Middle frontal gyrus (tissue), 1 donor: ENCODE data around the gene MORN5.
"Not testable (repeated sequence)": the region's sequence is repeated elsewhere in the genome, so short reads cannot be mapped to it uniquely, and the experiment has no call there.

ENCODE experiments used
- DNase-seq: peaks from one replicate; pipeline ENCODE4 v3.0.0-alpha.2; 2015; ENCODE audit warnings: low spot score; ENCODE audit errors: extremely low spot score

MORN5 gene

DNA sequence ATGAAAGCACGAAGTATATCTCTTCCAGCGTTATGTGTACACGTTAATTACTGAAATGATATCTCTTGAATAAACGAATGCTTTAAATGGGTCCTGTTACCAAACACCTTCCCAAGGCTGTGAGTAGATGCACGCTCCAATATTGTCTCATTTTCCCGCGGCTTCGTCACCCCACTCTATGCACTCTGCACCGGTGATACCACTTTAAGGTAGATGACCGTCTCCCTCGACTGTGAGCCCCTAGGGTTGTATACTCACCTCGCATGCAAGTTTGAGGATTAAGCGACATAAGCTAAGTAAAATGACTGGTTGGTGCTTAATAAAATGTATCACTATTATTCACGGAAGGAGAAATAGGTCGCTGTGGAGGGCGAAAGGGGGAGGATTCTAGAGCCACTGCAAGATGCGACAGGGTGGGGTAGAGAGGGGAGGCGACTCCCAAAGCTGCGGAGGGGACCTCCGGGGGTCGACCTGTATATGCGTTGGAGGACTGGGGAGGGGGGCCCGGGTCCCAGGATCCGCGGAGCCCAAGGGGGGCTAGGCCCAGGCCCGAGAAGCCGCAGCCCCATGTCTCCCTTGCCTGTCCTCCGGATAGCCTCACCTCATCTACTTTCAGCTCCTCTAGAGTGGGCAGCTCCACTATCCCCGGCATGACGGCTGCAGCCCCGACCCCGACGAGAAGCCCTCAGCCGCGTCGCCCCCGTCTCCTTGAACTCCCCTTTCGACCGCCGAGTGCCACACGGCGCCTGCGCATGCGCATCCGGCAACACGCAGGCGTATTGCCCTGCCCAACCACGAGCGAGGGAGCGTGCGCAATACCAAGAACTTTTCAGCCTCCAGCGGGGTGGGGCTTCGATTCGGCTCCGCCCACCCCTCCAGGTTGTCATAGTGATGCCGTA is at the start of gene MORN5, which contains the start of gene NDUFA8:
TSS of gene MORN5 (plus strand) at position 883 of the 899 bp plus-strand sequence. CDS start 65 bp downstream, outside the sequence.
TSS of gene NDUFA8 (minus strand) at position 754 of the 899 bp plus-strand sequence. CDS start at position 652, 102 bp downstream.
- DNase-seq, result peak; percentile 85

DNA sequence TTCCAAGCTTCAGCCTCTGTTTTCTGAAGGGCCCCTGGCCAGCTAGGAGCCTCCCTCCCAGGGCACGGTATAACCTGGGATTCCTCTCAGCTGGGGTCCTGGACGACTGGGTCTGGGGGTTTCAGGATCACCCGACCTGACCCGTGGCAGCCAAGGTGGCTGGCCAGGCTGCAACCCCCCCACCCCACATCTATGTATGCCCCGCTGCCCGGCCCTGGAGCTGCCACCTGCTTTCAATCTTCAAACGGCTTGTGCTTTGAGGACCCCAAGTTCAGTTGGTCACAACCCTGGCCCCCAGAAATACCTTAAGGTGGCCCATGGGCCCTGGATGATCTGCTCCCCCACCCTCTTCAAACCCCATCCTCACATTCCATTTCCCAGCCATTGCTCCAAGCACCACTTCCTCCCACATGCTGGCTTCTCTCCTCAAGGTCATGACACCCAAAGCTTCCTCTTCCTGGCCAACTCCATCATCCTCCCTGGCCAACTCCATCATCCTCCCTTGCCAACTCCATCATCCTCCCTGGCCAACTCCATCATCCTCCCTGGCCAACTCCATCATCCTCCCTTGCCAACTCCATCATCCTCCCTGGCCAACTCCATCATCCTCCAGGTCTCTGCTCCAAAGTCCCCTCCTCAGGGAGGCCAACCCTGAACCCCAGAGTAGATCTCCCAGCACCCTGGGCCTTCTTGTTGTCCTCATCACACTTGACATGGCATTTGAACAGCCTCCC is 49.4 kb upstream of the MORN5 start:
- no peak for DNase-seq

DNA sequence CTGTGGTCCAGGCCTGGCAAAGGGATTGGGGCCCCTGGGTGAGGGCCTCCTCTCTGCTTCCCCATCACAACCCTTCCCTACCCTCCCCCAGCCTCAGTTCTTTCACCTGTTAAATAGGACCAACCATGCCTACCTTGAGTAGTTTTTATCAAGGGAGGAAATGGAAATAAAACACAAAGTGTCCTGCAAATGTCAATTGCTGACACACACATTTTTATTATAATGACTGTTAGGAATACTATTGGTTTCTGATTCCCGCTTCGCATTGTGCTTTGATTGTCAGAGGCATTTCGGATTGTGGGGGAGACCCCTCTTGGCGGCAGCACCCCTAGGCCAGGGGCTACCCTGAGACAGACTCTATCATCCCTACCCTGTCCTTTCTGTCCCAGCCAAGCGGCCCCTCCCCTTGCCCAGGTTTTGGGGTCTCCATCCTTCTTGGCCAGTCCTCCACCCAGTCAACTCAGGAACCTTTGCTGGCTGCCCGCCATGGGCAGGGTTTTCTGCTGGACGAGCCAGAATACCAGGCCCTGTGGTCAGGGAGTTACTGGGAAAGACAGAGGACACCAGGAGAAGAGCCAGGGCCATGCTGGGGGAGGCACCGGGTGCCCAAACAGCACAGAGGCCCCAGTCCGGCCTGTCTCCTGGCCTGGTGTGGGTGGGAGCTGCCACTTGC is 48.2 kb upstream of the MORN5 start:
- no peak for DNase-seq

DNA sequence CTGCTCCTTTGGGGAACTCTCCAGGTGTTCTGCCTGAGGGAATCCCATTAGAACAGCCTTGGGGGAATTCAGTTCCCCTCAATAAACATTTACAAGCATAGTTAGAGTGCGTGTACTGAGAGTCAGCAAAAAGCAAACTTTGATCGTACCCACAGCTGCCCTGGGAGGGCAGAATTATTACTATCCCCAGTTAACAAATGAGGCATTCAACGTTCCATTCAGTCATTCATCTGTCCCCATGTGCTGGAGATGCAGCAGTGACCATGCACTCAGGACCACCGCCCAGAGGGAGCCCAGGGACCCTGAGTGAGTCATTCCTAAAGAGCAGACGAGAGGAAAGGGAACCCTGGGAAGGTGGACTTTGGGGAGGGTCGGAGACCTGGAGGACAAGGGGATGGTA is 47.5 kb upstream of the MORN5 start:
- DNase-seq, result no peak

DNA sequence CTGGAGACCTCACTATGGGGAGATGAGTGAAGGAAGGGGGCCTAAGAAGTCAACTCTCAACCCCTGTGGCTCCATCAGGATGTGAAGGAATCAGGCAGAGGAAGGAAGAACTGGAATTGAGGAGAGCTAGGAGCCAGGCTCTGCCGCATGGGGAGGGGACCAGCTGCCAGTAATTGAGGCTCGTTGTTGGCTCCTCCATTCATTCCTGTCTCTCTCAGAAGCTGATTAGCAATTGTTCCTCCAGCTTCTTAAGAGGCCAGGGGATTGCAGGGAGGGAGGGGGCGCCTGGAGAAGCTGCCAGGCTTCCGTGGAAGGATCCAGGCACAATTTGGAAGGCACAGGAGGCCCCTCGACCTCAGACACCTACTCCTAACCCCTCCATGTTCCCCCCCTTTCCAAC is 46.1 kb upstream of the MORN5 start:
- DNase-seq, result no peak

GRCh38 chr9:122115176-122116035 is 44.3 kb upstream of the MORN5 start:
- no peak for DNase-seq

DNA sequence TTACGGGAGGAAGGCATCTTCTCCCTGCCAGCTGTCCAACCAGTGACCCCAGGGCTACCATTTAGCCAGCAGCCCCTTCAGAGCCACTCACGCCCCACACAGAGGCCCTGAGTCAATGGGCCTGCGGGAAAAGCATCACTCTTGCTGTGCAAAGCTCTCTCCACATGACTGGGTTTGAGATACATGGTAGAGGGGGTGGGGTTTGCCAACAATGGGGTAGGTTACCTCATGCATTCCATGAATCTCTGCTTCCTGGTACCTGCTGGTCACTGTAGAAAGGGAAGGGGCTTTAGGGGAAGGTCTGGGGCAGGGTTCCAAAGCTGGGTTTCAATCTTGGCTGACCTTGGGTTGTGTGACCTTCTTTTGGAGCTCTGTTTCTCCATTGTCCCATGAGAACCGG is 43.7 kb upstream of the MORN5 start:
- DNase-seq, result no peak

DNA sequence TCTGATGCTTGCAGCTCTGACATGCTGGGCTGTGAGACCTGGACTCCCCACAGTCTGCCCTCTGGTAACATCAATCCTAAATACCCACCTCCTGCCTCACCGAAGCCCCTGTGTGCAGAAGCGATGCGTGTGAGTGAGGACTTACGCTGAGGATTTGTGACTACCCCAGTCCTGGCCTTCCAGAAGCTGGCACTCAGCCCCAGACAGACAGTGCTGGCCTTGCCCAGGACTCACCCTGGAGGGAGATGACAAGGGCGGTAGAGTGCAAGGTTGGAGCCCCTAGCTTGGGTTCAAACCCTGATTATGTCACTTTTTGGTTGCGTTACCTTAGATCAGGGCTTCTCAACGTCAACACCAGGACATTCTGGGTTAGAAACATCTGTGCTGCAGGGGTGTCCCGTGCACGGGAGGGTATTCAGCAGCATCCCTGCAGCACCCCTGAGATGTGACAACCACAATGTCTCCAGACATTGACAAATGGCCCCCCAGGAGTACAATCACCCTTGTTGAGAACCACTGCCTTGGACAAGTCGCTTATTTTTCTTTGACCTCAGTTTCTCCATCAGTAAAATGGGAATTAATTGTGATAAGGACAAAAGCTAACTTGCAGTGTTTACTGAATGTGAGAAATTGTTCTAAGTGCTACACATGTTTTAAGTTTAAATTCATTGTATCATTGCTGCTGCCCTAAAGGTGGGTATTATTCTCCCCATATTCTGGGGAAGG is 43.1 kb upstream of the MORN5 start:
- DNase-seq, result no peak

- DNase-seq, result not testable (repeated sequence)
Measured at GRCh38 chr9:122117241-122117640, 42.5 kb upstream of the MORN5 start.

DNA sequence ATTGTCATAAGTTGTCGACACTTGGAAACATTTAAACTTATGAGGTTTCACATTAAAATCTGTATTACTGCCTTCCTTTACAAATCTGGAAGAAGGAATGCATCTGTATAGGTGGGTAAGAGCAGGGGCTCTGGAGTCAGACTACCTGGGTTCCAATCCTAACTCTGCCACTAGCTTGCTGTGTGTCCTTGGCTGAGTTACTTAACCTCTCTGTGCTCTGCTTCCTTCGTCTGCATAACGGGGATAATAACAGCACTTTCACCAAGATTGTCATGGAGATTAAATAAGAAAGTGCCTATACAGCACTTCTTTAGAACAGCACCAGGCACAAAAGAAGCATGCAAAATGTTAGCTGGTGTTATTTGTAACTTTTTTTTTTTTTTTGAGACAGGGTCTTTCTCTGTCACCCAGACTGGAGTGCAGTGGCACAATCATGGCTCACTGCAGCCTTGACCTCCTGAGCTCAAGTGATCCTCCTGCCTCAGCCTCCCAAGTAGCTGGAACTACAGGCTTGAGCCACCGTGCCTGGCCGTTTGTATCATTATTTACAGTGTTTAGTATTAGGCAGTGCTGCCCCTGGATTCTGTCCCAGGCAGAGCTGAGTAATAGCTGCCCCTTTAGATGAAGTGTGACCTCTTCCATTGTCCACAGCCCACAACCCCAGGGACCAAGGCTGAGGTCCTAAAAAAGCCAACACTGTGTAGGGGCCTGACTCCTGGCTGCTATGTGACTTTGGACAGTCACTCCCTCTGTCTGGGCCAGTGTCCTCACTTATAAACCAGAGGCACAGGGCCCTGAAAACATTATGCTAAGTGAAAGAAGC is 41.2 kb upstream of the MORN5 start:
- DNase-seq, result no peak

GRCh38 chr9:122119166-122119521 is 40.6 kb upstream of the MORN5 start:
- no peak for DNase-seq

GRCh38 chr9:122119721-122120120 is 40.0 kb upstream of the MORN5 start:
- no peak for DNase-seq

DNA sequence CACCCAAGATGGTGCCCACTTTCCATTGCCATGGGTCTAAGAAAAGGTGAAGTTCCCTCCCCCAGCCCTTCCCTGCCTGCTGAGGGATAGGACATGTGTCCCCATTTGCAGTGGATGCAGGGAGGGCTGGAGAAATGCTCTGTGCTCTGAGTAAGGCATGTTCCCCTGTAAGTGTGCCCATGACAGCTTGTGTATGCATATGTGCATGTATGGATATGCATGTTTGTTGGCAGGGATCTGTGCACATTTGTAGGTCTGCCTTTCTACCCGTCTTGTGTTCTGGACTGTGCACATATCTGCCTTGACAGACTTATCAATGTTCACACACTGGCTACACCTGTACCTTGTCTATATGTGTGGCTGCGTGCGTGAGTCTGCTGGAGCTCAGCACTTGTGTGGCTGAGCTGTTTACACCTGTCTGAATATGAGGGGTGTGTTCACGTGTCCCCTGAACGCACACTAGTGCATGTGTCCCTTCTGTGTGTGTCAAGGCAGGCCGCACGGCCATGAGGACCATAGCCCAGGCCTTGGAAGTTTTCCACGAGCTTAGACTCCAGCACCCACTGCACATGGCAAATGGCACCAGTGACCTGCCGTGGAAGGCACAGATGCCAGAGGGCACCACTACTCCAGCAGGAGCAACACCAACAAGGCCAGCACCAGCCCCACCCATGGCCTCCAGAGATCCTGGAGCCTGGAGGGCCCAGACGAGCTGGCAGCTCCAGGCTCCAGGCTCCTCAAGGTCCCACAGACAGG is 39.2 kb upstream of the MORN5 start:
- no peak for DNase-seq

GRCh38 chr9:122121391-122121790 is 38.3 kb upstream of the MORN5 start:
- no peak for DNase-seq

DNA sequence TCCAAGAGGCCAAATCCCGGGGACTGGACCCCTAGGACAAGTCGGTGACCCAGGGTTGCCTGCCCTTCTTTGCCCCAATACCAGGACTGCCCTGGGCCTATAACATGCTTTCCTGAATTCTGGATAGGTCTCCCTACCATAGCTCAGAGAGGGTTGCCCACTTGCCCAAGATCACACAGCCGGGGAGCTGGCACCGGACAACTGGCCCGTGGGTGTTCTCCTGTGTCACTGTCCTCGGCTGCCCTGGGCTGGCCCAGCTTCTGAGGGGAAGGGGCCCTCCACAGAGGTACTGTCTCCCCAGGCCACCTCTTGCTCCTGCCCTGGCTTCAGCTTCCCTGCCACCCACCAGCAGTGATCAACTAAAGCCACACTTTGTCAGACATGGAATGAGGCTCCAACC is 37.8 kb upstream of the MORN5 start:
- no peak for DNase-seq

DNA sequence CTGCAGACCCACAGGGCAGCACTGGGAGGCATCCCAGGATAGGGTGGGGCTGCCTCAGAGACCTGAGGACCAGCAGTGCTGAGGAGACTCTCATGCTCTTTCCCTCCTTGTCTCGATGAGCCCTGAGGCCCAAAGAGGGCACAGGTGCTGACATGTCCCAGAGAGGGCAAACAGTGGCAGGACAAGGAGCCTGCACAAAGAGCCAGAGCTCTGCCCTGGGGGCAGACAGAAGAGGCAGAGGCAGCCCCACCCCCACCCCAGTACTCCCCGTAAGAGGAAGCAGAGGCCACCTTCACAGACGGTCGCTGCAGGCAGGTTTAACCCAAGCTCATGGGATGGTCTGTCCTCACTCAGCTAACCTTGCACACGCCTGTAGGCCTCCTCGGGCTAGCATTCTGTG is 37.2 kb upstream of the MORN5 start:
- DNase-seq, result no peak

GRCh38 chr9:122122903-122123632 is 36.6 kb upstream of the MORN5 start:
- peak; percentile 66 for DNase-seq

DNA sequence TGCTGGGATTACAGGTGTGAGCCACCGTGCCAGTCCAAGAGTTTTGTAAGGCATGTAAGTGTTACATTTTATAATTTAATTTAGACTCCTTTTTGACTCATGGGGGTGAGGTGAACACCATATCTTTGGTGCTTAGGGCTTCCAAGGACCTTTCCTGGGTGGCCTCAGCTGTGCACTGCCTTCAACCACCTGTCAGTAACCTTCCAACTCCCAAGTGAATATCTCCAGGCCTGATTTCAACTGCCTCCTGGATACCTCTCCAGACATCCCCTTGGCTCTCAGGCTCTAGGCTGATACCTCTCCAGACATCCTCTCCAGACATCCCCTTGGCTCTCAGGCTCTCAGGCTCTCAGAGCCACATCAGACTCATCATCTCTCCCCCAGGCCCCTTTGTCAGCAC is 35.7 kb upstream of the MORN5 start:
- no peak for DNase-seq
